ENCODE data around the gene WNT7B.

Gene WNT7B

DNA sequence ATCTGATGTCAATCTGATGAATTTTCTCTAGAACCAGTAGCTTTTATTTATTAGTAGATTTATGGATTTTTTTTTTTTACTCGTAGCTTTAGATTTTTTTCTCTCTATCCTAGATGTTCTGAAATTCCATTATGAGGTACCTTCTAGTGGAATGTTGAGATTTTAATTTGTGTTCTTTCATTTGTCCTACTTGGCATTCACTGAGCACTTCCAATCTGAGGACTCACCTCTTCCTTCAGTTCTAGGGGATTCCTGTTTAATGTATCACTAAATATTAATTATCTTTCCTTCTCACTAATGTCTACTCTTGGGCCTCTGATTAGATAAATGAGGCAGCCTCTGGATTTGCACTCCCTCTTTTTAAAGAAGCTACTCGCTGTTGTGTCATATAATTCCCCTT is 40.2 kb upstream of the WNT7B start:
- no peaks in the 10 kb centered on the region for H3K9me3 ChIP-seq (ENCODE audit: control insufficient read depth, insufficient read depth, low read length)
- H3K27me3 ChIP-seq (ENCODE audit: control insufficient read depth, insufficient read depth, low read length): no peaks in the 10 kb centered on the region
- no peaks in the 10 kb centered on the region for H3K4me1 ChIP-seq (ENCODE audit: control insufficient read depth, insufficient read depth, low read length)
- no CpG with 5 or more reads among the region's 2 CpGs for WGBS (ENCODE audit: insufficient coverage, insufficient read length)
- no peak for DNase-seq (ENCODE audit: low read depth, low spot score)
- H3K4me3 ChIP-seq (ENCODE audit: low read length): no peak overlapping the region
- H3K36me3 ChIP-seq (ENCODE audit: control insufficient read depth, insufficient read depth, low read length): no peaks in the 10 kb centered on the region
- H3K27ac ChIP-seq (ENCODE audit: low read length): no peak overlapping the region

DNA sequence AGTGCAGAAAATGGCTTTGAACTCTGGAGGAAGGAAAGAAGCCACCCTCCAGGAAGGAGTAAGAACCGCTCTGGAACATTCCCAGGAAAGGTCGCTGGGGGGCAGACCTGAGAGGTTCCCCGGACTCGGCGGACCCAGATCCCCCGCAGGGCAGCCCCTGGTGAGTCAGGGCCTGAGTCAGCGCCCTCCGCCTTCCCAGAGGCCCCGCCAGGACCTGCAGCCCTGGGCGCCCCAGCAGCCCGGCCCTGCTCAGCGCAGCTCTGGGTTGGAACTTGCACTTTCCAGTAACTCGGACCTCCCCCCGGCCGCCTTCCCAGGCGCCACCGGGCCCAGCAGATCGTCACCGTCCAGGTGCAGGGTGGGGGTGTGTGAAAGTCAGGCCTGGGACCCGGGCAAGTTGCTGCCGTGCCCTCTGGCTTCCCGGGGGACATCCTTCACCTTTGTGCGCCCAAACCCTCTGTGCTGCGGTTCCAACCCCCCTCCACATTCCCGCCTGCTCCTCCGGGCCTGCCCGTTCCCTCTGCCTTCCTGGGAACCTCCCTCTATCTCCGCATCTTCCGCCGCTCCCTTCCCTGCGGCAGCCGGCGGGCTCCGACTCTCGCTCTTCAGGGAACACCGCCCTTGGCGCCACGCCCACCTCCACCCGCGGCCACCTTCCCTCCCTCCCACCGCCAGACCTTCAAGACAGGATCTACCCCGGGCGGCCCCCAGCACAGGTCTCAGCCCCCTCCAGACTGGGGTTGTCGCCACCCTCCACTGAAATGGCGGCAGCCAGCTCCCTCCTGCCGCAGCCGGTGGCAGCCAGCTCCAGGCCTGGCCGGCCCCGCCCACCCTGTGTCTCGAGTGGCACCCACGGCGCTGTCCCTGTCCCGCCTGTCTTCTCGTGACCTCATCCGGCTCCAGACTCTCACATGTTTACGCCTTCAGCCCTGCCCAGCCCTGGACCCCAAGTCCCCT is 36.8 kb upstream of the WNT7B start:
- peak overlapping the region; percentile 53; the same call in 1 of the 2 replicates for H3K4me3 ChIP-seq (ENCODE audit: low read length)
- H3K27me3 ChIP-seq (ENCODE audit: control insufficient read depth, insufficient read depth, low read length): no peaks in the 10 kb centered on the region
- H3K36me3 ChIP-seq (ENCODE audit: control insufficient read depth, insufficient read depth, low read length): no peaks in the 10 kb centered on the region
- DNase-seq (ENCODE audit: low read depth, low spot score): no peak
- H3K27ac ChIP-seq (ENCODE audit: low read length): no peak overlapping the region
- H3K9me3 ChIP-seq (ENCODE audit: control insufficient read depth, insufficient read depth, low read length): no peaks in the 10 kb centered on the region
- WGBS (ENCODE audit: insufficient coverage, insufficient read length): no CpG with 5 or more reads among the region's 56 CpGs
- H3K4me1 ChIP-seq (ENCODE audit: control insufficient read depth, insufficient read depth, low read length): no peaks in the 10 kb centered on the region

- no peak for DNase-seq (ENCODE audit: low read depth, low spot score)
- H3K36me3 ChIP-seq (ENCODE audit: control insufficient read depth, insufficient read depth, low read length): no peaks in the 10 kb centered on the region
- H3K9me3 ChIP-seq (ENCODE audit: control insufficient read depth, insufficient read depth, low read length): no peaks in the 10 kb centered on the region
- H3K4me1 ChIP-seq (ENCODE audit: control insufficient read depth, insufficient read depth, low read length): no peaks in the 10 kb centered on the region
- no peaks in the 10 kb centered on the region for H3K27me3 ChIP-seq (ENCODE audit: control insufficient read depth, insufficient read depth, low read length)
- WGBS (ENCODE audit: insufficient coverage, insufficient read length): no CpG with 5 or more reads among the region's 11 CpGs
- no peak overlapping the region; the same call in 1 of the 2 replicates for H3K4me3 ChIP-seq (ENCODE audit: low read length)
- no peak overlapping the region for H3K27ac ChIP-seq (ENCODE audit: low read length)
These were observed 35.9 kb upstream of the WNT7B start for GRCh38 chr22:46012881-46013281.

GRCh38 chr22:46012182-46012880 is 35.4 kb upstream of the WNT7B start:
- Histone ChIP-seq H3K4me1 (ENCODE audit: control insufficient read depth, insufficient read depth, low read length) (no peaks in the 10 kb centered on the region), H3K27ac (ENCODE audit: low read length) (no peak overlapping the region), H3K36me3 (ENCODE audit: control insufficient read depth, insufficient read depth, low read length) (no peaks in the 10 kb centered on the region), H3K4me3 (ENCODE audit: low read length) (no peak overlapping the region), H3K9me3 (ENCODE audit: control insufficient read depth, insufficient read depth, low read length) (no peaks in the 10 kb centered on the region), H3K27me3 (ENCODE audit: control insufficient read depth, insufficient read depth, low read length) (no peaks in the 10 kb centered on the region)
- no CpG with 5 or more reads among the region's 13 CpGs for WGBS (ENCODE audit: insufficient coverage, insufficient read length)
- no peak for DNase-seq (ENCODE audit: low read depth, low spot score)

- H3K9me3 ChIP-seq (ENCODE audit: control insufficient read depth, insufficient read depth, low read length): no peaks in the 10 kb centered on the region
- no peak for DNase-seq (ENCODE audit: low read depth, low spot score)
- no CpG with 5 or more reads among the region's 18 CpGs for WGBS (ENCODE audit: insufficient coverage, insufficient read length)
- no peak overlapping the region for H3K27ac ChIP-seq (ENCODE audit: low read length)
- H3K4me1 ChIP-seq (ENCODE audit: control insufficient read depth, insufficient read depth, low read length): no peaks in the 10 kb centered on the region; the same call in 1 of the 2 replicates
- no peak overlapping the region for H3K4me3 ChIP-seq (ENCODE audit: low read length)
- no peaks in the 10 kb centered on the region for H3K27me3 ChIP-seq (ENCODE audit: control insufficient read depth, insufficient read depth, low read length)
- no peaks in the 10 kb centered on the region for H3K36me3 ChIP-seq (ENCODE audit: control insufficient read depth, insufficient read depth, low read length)
These were observed 34.7 kb upstream of the WNT7B start for GRCh38 chr22:46011627-46012181.

DNA sequence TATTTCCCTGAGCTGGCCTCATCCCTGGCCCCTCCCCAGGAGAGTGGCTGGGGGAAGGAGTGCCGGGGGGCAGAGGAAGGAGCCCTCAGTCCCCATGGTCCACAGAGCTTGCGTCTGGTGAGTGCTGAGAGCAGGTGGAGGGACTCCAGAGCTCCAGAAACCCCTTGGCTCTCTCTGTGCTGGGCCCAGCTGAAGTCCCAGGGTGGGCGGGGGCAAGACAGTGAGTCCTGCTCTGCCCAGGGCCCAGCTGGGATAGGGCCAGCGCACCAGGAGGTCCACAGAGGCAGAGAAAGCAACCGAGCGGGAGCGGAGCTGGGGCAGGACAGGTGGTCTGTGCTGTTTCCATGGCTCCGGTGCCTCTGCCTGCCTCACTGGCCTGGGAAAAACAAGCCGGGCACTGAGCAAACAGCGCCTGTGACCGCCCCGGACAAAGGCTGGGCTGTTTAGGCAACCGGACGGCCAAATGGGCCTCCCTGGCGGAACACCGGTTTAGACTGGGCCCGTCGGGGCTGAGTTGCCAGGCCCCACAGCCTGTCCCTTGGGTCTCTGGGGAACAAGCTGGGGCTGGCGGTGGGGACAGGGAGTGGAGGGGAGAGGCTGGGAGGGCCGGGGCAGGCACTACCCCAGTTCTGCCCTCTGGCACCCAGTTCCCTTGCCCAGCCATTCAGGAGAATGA is 34.1 kb upstream of the WNT7B start:
- Histone ChIP-seq H3K36me3 (ENCODE audit: control insufficient read depth, insufficient read depth, low read length) (no peaks in the 10 kb centered on the region), H3K4me1 (ENCODE audit: control insufficient read depth, insufficient read depth, low read length) (peaks cover 2% of the 10 kb centered on the region; the same call in 1 of the 2 replicates), H3K4me3 (ENCODE audit: low read length) (no peak overlapping the region), H3K27me3 (ENCODE audit: control insufficient read depth, insufficient read depth, low read length) (no peaks in the 10 kb centered on the region), H3K9me3 (ENCODE audit: control insufficient read depth, insufficient read depth, low read length) (no peaks in the 10 kb centered on the region), H3K27ac (ENCODE audit: low read length) (no peak overlapping the region)
- DNase-seq (ENCODE audit: low read depth, low spot score): no peak
- no CpG with 5 or more reads among the region's 20 CpGs for WGBS (ENCODE audit: insufficient coverage, insufficient read length)

DNA sequence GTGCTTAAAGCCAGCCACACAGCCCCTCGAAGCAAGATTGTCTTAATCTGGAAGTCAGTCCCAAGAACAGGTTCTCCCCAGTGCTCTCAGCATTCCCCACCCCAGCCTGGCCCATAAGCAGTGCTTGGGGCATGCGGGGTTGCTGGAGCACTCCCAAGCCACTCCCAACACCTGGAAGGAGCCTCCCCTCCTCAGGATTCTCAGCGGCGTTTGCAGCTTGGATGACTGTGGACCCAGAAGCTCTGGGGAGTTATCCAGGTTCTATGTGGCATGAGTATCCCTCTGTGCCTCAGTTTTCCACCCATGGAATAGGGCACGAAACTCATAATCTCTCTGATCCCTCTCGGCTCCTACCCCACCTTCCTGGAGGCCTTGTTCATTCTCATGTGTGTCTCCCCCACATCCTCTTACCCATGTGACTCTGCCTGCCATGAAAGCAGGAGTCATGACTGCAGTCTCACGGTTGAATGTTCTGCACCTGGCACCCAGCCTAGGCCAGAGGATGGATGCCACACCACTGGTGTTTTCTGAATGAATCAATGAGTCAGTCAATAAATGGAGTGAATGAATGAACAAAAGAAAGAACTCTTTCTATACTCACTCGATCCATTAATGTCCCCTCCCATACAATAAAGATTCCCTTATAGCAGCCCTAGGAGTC is 33.4 kb upstream of the WNT7B start:
- Histone ChIP-seq H3K27ac (ENCODE audit: low read length) (no peak overlapping the region), H3K27me3 (ENCODE audit: control insufficient read depth, insufficient read depth, low read length) (no peaks in the 10 kb centered on the region), H3K4me1 (ENCODE audit: control insufficient read depth, insufficient read depth, low read length) (peaks cover 2% of the 10 kb centered on the region; the same call in 1 of the 2 replicates), H3K9me3 (ENCODE audit: control insufficient read depth, insufficient read depth, low read length) (no peaks in the 10 kb centered on the region), H3K36me3 (ENCODE audit: control insufficient read depth, insufficient read depth, low read length) (no peaks in the 10 kb centered on the region), H3K4me3 (ENCODE audit: low read length) (no peak overlapping the region)
- no peak for DNase-seq (ENCODE audit: low read depth, low spot score)
- no CpG with 5 or more reads among the region's 8 CpGs for WGBS (ENCODE audit: insufficient coverage, insufficient read length)

- no CpG with 5 or more reads among the region's 5 CpGs for WGBS (ENCODE audit: insufficient coverage, insufficient read length)
- Histone ChIP-seq H3K9me3 (ENCODE audit: control insufficient read depth, insufficient read depth, low read length) (no peaks in the 10 kb centered on the region), H3K27me3 (ENCODE audit: control insufficient read depth, insufficient read depth, low read length) (no peaks in the 10 kb centered on the region), H3K36me3 (ENCODE audit: control insufficient read depth, insufficient read depth, low read length) (no peaks in the 10 kb centered on the region), H3K4me3 (ENCODE audit: low read length) (no peak overlapping the region), H3K4me1 (ENCODE audit: control insufficient read depth, insufficient read depth, low read length) (peaks cover 2% of the 10 kb centered on the region; the same call in 1 of the 2 replicates), H3K27ac (ENCODE audit: low read length) (no peak overlapping the region)
- DNase-seq (ENCODE audit: low read depth, low spot score): no peak
These were observed 32.8 kb upstream of the WNT7B start for GRCh38 chr22:46009730-46010129.

GRCh38 chr22:46008836-46009596 is 32.1 kb upstream of the WNT7B start:
- no CpG with 5 or more reads among the region's 9 CpGs for WGBS (ENCODE audit: insufficient coverage, insufficient read length)
- H3K27ac ChIP-seq (ENCODE audit: low read length): no peak overlapping the region
- H3K4me3 ChIP-seq (ENCODE audit: low read length): no peak overlapping the region
- H3K4me1 ChIP-seq (ENCODE audit: control insufficient read depth, insufficient read depth, low read length): peaks cover 2% of the 10 kb centered on the region; the same call in 1 of the 2 replicates
- no peaks in the 10 kb centered on the region for H3K27me3 ChIP-seq (ENCODE audit: control insufficient read depth, insufficient read depth, low read length)
- no peak for DNase-seq (ENCODE audit: low read depth, low spot score)
- H3K9me3 ChIP-seq (ENCODE audit: control insufficient read depth, insufficient read depth, low read length): no peaks in the 10 kb centered on the region
- no peaks in the 10 kb centered on the region for H3K36me3 ChIP-seq (ENCODE audit: control insufficient read depth, insufficient read depth, low read length)
